Stimulated activated CD4-positive, alpha-beta T cell treated with anti-CD3 and anti-CD28 coated beads, Interleukin-4, amount 100 ng/mL, for 48 hours (primary cell): ENCODE results near the gene SEC24A.
"Not testable (repeated sequence)": the region's sequence is repeated elsewhere in the genome, so short reads cannot be mapped to it uniquely, and the experiment has no call there.

ENCODE experiments used
- DNase-seq, 2 donors: peaks; one replicate each; pipeline ENCODE4 v3.0.0-alpha.2; 2020; ENCODE audit warnings: low read depth in 2 of 2

SEC24A gene

DNA sequence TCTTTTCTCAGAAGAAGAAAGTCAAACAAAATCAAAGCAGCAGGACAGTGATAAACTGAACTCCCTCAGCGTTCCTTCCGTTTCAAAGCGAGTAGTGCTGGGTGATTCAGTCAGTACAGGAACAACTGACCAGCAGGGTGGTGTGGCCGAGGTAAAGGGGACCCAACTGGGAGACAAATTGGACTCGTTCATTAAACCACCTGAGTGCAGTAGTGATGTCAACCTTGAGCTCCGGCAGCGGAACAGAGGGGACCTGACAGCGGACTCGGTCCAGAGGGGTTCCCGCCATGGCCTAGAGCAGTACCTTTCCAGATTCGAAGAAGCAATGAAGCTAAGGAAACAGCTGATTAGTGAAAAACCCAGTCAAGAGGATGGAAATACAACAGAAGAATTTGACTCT, 92.5 kb downstream of the SEC24A start:
- DNase-seq, result no peak

GRCh38 chr5:134742134-134742533, 93.5 kb downstream of the SEC24A start:
- DNase-seq, result no peak

GRCh38 chr5:134749415-134749814, 100.8 kb downstream of the SEC24A start:
- no peak for DNase-seq

GRCh38 chr5:134758176-134758503, 109.6 kb downstream of the SEC24A start:
- no peak for DNase-seq

GRCh38 chr5:134758504-134759341, 110.1 kb downstream of the SEC24A start, which contains the start of gene DDX46:
TSS of gene DDX46 (plus strand) at chr5:134758779. CDS start at chr5:134758939, 160 bp downstream.
- DNase-seq, result peak; percentile 94

DNA sequence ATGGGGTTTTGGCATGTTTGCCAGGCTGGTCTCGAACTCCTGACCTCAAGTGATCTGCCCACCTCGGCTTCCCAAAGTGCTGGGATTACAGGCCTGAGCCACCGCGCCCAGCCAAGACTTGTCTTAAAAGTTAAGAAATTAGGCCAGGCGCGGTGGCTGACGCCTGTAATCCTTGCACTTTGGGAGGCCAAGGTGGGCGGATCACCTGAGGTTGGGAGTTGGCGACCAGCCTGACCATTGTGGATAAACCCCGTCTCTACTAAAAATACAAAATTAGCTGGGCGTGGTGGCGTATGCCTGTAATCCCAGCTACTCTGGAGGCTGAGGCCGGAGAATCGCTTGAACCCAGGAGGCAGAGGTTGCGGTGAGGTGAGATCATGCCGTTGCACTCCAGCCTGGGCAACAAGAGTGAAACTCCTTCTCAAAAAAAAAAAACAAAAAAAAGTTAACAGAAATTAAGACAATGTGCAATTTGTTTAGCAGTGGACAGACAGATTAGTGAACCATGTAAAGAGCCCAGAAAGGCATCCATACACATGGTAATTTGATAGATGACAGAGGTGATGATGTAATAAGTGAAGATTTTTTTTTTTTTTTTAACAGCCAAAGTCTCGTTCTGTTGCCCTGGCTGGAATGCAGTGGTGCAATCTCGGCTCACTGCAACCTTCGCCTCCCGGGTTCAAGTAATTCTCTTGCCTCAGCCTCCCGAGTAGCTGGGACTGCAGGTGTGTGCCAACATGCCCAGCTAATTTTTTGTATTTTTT, 119.1 kb downstream of the SEC24A start:
- DNase-seq, result not testable (repeated sequence)

- no peak for DNase-seq
Observed at GRCh38 chr5:134769206-134769605, 120.6 kb downstream of the SEC24A start.

DNA sequence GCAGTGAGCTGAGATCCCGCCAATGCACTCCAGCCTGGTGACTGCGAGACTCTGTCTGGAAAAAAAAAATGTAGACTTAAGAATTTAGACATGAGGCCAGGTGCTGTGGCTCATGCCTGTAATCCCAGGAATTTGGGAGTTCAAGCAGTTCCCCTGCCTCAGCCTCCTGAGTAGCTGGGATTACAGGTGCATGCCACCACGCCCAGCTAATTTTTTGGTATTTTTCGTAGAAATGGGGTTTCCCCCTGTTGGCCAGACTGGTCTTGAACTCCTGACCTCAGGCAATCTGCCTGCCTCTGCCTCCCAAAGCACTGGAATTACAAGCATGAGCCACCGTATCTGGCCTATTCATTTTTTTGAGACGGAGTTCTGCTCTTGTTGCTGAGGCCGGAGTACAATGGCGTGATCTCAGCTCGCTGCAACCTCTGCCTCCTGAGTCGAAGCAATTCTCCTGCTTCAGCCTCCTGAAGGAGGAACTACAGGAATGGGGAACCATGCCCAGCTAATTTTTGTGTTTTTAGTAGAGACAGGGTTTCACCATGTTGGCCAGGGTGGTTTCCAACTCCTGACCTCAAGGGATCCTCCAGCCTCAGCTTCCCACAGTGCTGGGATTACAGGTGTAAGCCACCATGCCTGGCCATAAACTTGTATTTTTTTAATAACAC, 124.0 kb downstream of the SEC24A start:
- no peak for DNase-seq

- no peak for DNase-seq
Observed at GRCh38 chr5:134777366-134777765, 128.8 kb downstream of the SEC24A start.
